ENCODE results near the gene PKD2L1.
"Not testable (repeated sequence)": the region's sequence is repeated elsewhere in the genome, so short reads cannot be mapped to it uniquely, and the experiment has no call there.

Gene PKD2L1

GRCh38 chr10:100287756-100288155 lies 42.3 kb downstream of the PKD2L1 start:
- DNase-seq (ENCODE audit: low read depth in 3 of 3, low spot score in 1 of 3), result no peak

GRCh38 chr10:100286051-100287033 lies 43.7 kb downstream of the PKD2L1 start, which contains the start of gene BLOC1S2:
Gene BLOC1S2 (minus strand): TSS chr10:100286680. CDS start chr10:100286659, 21 bp downstream.
- peak; percentile 64 to 83 (median 81) for DNase-seq (ENCODE audit: low read depth in 3 of 3, low spot score in 1 of 3)

DNA sequence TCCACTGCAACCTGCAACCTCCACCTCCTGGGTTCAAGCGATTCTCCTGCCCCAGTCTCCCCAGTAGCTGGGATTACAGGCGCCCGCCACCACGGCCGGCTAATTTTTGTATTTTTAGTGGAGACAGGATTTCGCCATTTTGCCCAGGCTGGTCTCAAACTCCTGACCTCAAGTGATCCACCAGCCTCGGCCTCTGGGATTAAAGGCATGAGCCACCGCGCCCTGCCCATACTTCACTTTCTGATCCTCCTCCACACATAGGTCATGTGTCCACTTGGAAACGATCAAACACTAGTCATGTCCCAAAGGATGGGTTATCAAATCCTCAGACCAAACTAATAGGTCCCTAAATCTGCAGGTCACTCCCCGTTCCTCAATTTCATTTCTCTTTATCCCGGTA lies 44.7 kb downstream of the PKD2L1 start:
- not testable (repeated sequence) for DNase-seq (ENCODE audit: low read depth in 3 of 3, low spot score in 1 of 3)

- no peak for DNase-seq (ENCODE audit: low read depth in 3 of 3, low spot score in 1 of 3)
These were observed 47.1 kb downstream of the PKD2L1 start for GRCh38 chr10:100282907-100283306.

DNA sequence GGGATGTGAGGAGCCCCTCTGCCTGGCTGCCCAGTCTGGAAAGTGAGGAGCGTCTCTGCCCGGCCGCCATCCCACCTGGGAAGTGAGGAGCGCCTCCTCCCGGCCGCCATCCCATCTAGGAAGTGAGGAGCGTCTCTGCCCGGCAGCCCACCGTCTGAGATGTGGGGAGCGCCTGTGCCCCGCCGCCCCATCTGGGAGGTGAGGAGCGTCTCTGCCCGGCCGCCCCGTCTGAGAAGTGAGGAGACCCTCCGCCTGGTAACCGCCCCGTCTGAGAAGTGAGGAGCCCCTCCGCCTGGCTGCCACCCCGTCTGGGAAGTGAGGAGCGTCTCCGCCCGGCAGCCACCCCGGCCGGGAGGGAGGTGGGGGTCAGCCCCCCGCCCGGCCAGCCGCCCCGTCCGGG lies 53.1 kb downstream of the PKD2L1 start:
- DNase-seq (ENCODE audit: low read depth in 3 of 3, low spot score in 1 of 3), result not testable (repeated sequence)

GRCh38 chr10:100267239-100268104 lies 62.6 kb downstream of the PKD2L1 start, which contains the start of gene CWF19L1:
Gene CWF19L1 (minus strand): TSS chr10:100267638. CDS start chr10:100267593, 45 bp downstream.
- DNase-seq (ENCODE audit: low read depth in 3 of 3, low spot score in 1 of 3), result peak; percentile 27 to 59 (median 29)

GRCh38 chr10:100265821-100266485 lies 64.1 kb downstream of the PKD2L1 start:
- DNase-seq (ENCODE audit: low read depth in 3 of 3, low spot score in 1 of 3), result no peak

DNA sequence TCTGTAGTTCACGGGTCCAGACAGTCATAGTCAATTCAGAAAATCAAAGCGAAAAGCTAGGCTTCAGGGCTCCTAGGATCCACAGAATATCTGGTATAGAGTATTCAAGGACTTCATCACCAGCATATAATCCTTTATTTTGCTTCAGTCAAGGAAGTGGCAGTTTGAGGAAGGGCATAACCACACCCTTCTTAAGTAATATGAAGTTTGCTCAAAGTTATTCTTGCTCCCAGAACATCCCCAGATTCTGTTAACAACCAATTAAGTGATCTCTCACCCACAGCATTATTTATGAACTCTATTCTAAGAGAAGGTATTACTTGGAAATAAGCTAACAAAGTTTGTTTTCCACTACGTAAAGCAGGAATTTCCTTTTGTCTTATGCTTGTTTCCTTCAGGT lies 75.8 kb downstream of the PKD2L1 start:
- no peak for DNase-seq (ENCODE audit: low read depth in 3 of 3, low spot score in 1 of 3)

DNA sequence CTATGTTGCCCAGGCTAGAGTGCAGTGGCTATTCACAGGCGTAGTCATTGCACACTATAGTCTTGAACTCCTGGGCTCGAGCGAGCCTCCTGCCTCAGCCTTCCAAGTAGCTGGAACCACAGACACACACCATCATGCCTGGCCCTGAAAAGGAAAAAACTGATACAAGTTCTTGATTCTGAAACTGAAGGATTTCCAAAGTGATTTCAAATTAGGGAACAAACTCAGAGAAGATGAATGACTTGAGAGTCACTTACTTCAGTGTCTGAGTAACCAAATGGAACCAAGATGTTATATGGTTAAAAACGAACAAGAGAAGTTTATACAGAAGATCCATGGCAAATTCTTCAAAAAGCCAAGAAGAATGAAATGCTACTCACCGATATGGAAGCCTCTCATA lies 77.0 kb downstream of the PKD2L1 start:
- DNase-seq (ENCODE audit: low read depth in 3 of 3, low spot score in 1 of 3), result no peak

DNA sequence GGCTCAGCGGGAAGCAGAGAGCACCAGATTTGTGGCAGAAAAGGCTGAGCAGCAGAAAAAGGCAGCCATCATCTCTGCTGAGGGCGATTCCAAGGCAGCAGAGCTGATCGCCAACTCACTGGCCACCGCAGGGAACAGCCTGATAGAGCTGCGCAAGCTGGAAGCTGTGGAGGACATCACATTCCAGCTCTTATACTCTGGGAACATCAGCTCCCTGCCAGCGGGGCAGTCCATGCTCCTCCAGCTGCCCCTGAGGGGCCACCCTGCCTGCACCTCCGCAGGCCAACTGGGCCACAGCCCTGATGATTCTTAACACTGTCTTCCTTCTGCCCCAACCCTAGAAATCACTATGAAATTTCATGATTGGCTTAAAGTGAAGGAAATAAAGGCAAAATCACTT lies 81.2 kb downstream of the PKD2L1 start:
- no peak for DNase-seq (ENCODE audit: low read depth in 3 of 3, low spot score in 1 of 3)

DNA sequence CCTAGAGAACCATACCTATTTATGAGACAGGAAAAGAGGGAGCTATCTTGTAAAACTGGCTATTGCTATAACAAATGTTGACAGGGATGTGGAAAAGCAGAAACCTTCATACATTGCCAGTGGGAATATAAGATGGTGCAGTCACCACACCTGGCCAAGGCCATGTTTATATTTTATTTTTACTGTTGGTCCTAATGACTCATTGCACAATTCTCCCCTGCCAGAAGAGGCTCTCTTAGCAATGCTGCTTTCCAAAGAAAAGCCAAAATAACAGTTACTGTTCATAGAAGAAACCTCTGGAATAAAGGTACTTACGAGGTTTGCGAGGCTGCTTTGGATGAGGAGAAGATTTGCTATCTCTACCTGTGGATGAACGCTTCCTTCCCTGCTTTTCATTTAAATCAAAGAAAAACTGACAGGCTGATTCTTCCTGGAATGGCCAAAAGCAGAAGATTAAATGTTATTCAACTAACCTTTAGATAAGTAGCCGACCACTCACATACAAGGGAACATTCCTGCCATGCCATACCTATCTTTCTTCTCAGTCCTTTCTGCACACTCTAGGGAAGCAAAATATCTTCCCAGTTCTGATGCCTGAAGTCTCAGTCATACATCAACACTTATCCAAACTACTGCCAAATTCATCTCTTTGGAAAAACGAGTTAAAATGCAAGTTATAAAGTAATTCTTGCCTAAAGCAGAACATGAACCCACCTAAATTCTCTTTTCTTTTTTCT lies 84.4 kb downstream of the PKD2L1 start:
- DNase-seq (ENCODE audit: low read depth in 3 of 3, low spot score in 1 of 3), result no peak

DNA sequence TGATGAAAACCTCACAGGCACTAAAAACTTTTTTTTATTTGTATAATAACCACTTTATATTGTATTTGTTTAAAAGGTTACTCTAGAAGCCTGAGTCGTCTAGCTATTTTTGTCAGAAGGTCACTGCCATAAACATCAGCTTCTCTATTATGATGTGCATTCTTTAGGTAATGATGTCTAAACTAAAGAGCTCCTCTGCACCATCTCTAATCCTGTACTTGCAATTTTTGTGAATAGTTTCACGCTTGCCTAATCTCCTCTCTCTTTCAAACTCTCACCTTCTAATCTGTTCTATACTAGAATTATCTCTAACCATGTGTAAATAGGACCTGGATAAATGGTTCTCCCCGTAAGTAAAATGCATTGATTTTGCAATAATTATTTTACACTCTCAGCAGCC lies 90.2 kb downstream of the PKD2L1 start:
- no peak for DNase-seq (ENCODE audit: low read depth in 3 of 3, low spot score in 1 of 3)

DNA sequence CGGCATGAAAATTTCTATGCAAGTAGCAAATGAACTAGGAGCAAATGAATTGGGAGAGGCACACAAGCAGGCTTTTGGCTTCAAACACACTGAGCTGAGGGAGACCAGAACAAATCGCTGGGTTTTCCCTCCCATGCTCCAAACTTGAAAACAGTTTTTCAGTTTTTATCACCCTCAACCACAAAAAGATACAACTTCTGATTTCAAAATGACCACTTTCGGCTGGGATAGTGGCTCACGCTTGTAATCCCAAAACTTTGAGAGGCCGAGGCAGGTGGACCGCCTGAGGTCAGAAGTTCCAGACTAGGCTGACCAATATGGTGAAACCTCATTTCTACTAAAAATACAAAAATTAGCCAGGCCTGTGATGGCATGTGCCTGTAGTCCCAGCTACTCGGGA lies 91.6 kb downstream of the PKD2L1 start:
- DNase-seq (ENCODE audit: low read depth in 3 of 3, low spot score in 1 of 3), result no peak

Measured in stimulated activated CD4-positive, alpha-beta T cell treated with anti-CD3 and anti-CD28 coated beads, TNF-alpha, amount 100 ng/mL, for 1 hour (primary cell).